HEK293T (cell line): ENCODE data around the gene ZNRF3.

Source experiments
- CTCF ChIA-PET: fragments of 350-600 bp; formaldehyde crosslinking; extraction: SDS; loops from one replicate; lab custom pipeline; 2021; ENCODE audit warnings: antibody characterized with exemption, inconsistent platforms; lab: Yijun Ruan, JAX
- POLR2A ChIA-PET: fragments of 350-600 bp; formaldehyde crosslinking; extraction: SDS; loops from one replicate; lab custom pipeline; 2020; ENCODE audit warnings: antibody characterized with exemption, inconsistent platforms; lab: Yijun Ruan, JAX
- DNase-seq: peaks from one replicate; pipeline ENCODE4 v3.0.0; 2012; ENCODE audit warnings: mixed read lengths; ENCODE audit errors: extremely low spot score
- ARNT ChIP-seq: fragments of 450-650 bp; IDR thresholded peaks from 2 replicates; pipeline ENCODE4 v1.6.1; 2017; ENCODE audit warnings: mild to moderate bottlenecking
- BHLHE40 ChIP-seq: fragments of 450-650 bp; IDR thresholded peaks from 2 replicates; pipeline ENCODE4 v1.6.1; 2016; ENCODE audit warnings: mild to moderate bottlenecking, moderate library complexity, borderline replicate concordance
- CTBP1 ChIP-seq: fragments of 450-650 bp; IDR thresholded peaks from 2 replicates; pipeline ENCODE4 v1.6.1; 2016; ENCODE audit warnings: borderline replicate concordance
- ELF4 ChIP-seq: fragments of 450-650 bp; IDR thresholded peaks from 2 replicates; pipeline ENCODE4 v1.6.1; 2017; ENCODE audit warnings: antibody characterized with exemption
- FOXA1 ChIP-seq: fragments of 450-650 bp; IDR thresholded peaks from 2 replicates; pipeline ENCODE4 v1.6.1; 2016; ENCODE audit warnings: mild to moderate bottlenecking
- FOXK2 ChIP-seq: fragments of 450-650 bp; IDR thresholded peaks from 2 replicates; pipeline ENCODE4 v1.6.1; 2016; ENCODE audit warnings: mild to moderate bottlenecking
- FOXM1 ChIP-seq: fragments of 450-650 bp; IDR thresholded peaks from 2 replicates; pipeline ENCODE4 v1.6.1; 2017; ENCODE audit warnings: mild to moderate bottlenecking, borderline replicate concordance
- HDGF ChIP-seq: fragments of 450-650 bp; IDR thresholded peaks from 2 replicates; pipeline ENCODE4 v1.6.1; 2017; ENCODE audit warnings: antibody characterized with exemption, borderline replicate concordance
- L3MBTL2 ChIP-seq: fragments of 450-650 bp; conservative IDR thresholded peaks from 2 replicates; pipeline ENCODE4 v1.6.1; 2016; ENCODE audit warnings: mild to moderate bottlenecking
- LEF1 ChIP-seq: fragments of 450-650 bp; IDR thresholded peaks from 2 replicates; pipeline ENCODE4 v1.6.1; 2017; ENCODE audit warnings: mild to moderate bottlenecking, borderline replicate concordance
- NFRKB ChIP-seq: fragments of 450-650 bp; IDR thresholded peaks from 2 replicates; pipeline ENCODE4 v1.6.1; 2016; ENCODE audit warnings: mild to moderate bottlenecking, moderate library complexity
- PKNOX1 ChIP-seq: fragments of 450-650 bp; IDR thresholded peaks from 2 replicates; pipeline ENCODE4 v1.6.1; 2016
- SP1 ChIP-seq: fragments of 450-650 bp; IDR thresholded peaks from 2 replicates; pipeline ENCODE4 v1.6.1; 2017
- SUZ12 ChIP-seq: fragments of 450-650 bp; IDR thresholded peaks from 2 replicates; pipeline ENCODE4 v1.6.1; 2016; ENCODE audit warnings: mild to moderate bottlenecking
- TARDBP ChIP-seq: fragments of 450-650 bp; IDR thresholded peaks from 2 replicates; pipeline ENCODE4 v1.6.1; 2016
- ZNF384 ChIP-seq: fragments of 450-650 bp; IDR thresholded peaks from 2 replicates; pipeline ENCODE4 v1.6.1; 2016

Gene ZNRF3

GRCh38 chr22:28984482-28985158 is 101.2 kb downstream of the ZNRF3 start:
- CTCF ChIA-PET, result no interaction called here
- no peak for TF ChIP-seq FOXA1
- TF ChIP-seq L3MBTL2, result no peak
- no peak for TF ChIP-seq ZNF384
- no peak for TF ChIP-seq LEF1
- no peak for TF ChIP-seq FOXM1
- TF ChIP-seq FOXK2, result no peak
- TF ChIP-seq BHLHE40, result no peak
- TF ChIP-seq ELF4, result no peak
- no peak for TF ChIP-seq SUZ12
- no peak for TF ChIP-seq HDGF
- TF ChIP-seq ARNT, result no peak
- no peak for TF ChIP-seq TARDBP
- no peak for TF ChIP-seq CTBP1
- TF ChIP-seq SP1, result no peak
- no peak for TF ChIP-seq PKNOX1
- TF ChIP-seq NFRKB, result no peak
- POLR2A ChIA-PET, result no interaction called here
- no peak for DNase-seq

GRCh38 chr22:28985581-28986290 is 102.4 kb downstream of the ZNRF3 start:
- no peak for DNase-seq
- ChIA-PET CTCF (no interaction called here), POLR2A (interaction anchor here (1.2 kb wide), 1 partner anchor 13 kb away, joined by 3 read pairs; no protein-coding TSS in a partner anchor)
- TF ChIP-seq CTBP1, result no peak
- no peak for TF ChIP-seq ZNF384
- no peak for TF ChIP-seq PKNOX1
- TF ChIP-seq SP1, result no peak
- TF ChIP-seq L3MBTL2, result no peak
- no peak for TF ChIP-seq ELF4
- TF ChIP-seq LEF1, result no peak
- no peak for TF ChIP-seq BHLHE40
- no peak for TF ChIP-seq FOXA1
- no peak for TF ChIP-seq HDGF
- no peak for TF ChIP-seq NFRKB
- TF ChIP-seq FOXK2, result no peak
- no peak for TF ChIP-seq ARNT
- TF ChIP-seq FOXM1, result no peak
- TF ChIP-seq SUZ12, result no peak
- TF ChIP-seq TARDBP, result no peak

- no peak for DNase-seq
- ChIA-PET CTCF (interaction anchor here (0.6 kb wide), 1 partner anchor 54 kb away, joined by 3 read pairs; no protein-coding TSS in a partner anchor), POLR2A (interaction anchor here (1.2 kb wide), 1 partner anchor 12 kb away, joined by 3 read pairs; no protein-coding TSS in a partner anchor)
- TF ChIP-seq FOXK2 (no peak), SP1 (no peak), HDGF (no peak), SUZ12 (no peak), BHLHE40 (no peak), LEF1 (no peak), ZNF384 (no peak), NFRKB (no peak), ELF4 (no peak), FOXA1 (no peak), FOXM1 (no peak), PKNOX1 (no peak)
Observed at GRCh38 chr22:28986366-28986765, 103.0 kb downstream of the ZNRF3 start.

- POLR2A ChIA-PET, result no interaction called here
- CTCF ChIA-PET, result no interaction called here
- TF ChIP-seq ZNF384 (no peak), CTBP1 (no peak), LEF1 (no peak), PKNOX1 (no peak), SP1 (no peak), HDGF (no peak), ELF4 (no peak), FOXK2 (no peak), L3MBTL2 (no peak), FOXM1 (no peak), NFRKB (no peak), TARDBP (no peak), FOXA1 (no peak), ARNT (no peak), BHLHE40 (no peak), SUZ12 (no peak)
- no peak for DNase-seq
Observed at GRCh38 chr22:28988457-28988856, 105.1 kb downstream of the ZNRF3 start.

- CTCF ChIA-PET, result no interaction called here
- POLR2A ChIA-PET, result no interaction called here
- TF ChIP-seq PKNOX1 (no peak), ARNT (no peak), SP1 (no peak), SUZ12 (no peak), FOXA1 (no peak), CTBP1 (no peak), TARDBP (no peak), BHLHE40 (no peak), LEF1 (no peak), ELF4 (no peak), NFRKB (no peak), L3MBTL2 (no peak), FOXK2 (no peak), HDGF (no peak), FOXM1 (no peak), ZNF384 (no peak)
- DNase-seq, result no peak
Observed at GRCh38 chr22:28989035-28989464, 105.7 kb downstream of the ZNRF3 start.
